GM23338 (cell line): ENCODE measurements around the gene POC1B. TPM values are rescaled to one million over a fixed set of nuclear protein-coding genes. Genes with fewer than 3 reads are reported as not detected.

ENCODE experiments used
- ATAC-seq: fragments of 200-7000 bp; cut with Tn5 transposase; 3 replicates; pipeline ENCODE4 v1.9.1; 2020
- DNase-seq: peaks from one replicate; pipeline ENCODE4 v3.0.0-alpha.2; 2015; ENCODE audit warnings: low spot score
- H2AFZ ChIP-seq: fragments of 200-600 bp; sonication (generic); 2 replicates; pipeline ENCODE4 v1.8.0; 2016; ENCODE audit warnings: antibody characterized with exemption, mild to moderate bottlenecking, moderate library complexity
- H3F3A ChIP-seq: fragments of 200-600 bp; sonication (generic); replicated peaks from 2 replicates; pipeline ENCODE4 v1.8.0; 2017; ENCODE audit warnings: antibody characterized with exemption, mixed run types, low read depth
- H3K27ac ChIP-seq: fragments of 200-600 bp; sonication (generic); 2 replicates; pipeline ENCODE4 v1.6.1; 2016; ENCODE audit warnings: low read depth
- H3K27me3 ChIP-seq: fragments of 200-600 bp; sonication (generic); 2 replicates; pipeline ENCODE4 v1.8.0; 2016; ENCODE audit warnings: mild to moderate bottlenecking, mixed run types, moderate library complexity; ENCODE audit not compliant: insufficient read depth
- H3K36me3 ChIP-seq: fragments of 200-600 bp; sonication (generic); 2 replicates; pipeline ENCODE4 v1.8.0; 2016; ENCODE audit warnings: mild to moderate bottlenecking; ENCODE audit not compliant: insufficient read depth
- H3K4me1 ChIP-seq: fragments of 200-600 bp; sonication (generic); 2 replicates; pipeline ENCODE4 v1.8.0; 2016; ENCODE audit warnings: mild to moderate bottlenecking, moderate library complexity; ENCODE audit not compliant: insufficient read depth
- H3K4me2 ChIP-seq: fragments of 200-600 bp; sonication (generic); 2 replicates; pipeline ENCODE4 v1.7.1; 2017; ENCODE audit warnings: mixed run types
- H3K4me3 ChIP-seq: fragments of 200-600 bp; sonication (generic); 2 replicates; pipeline ENCODE4 v1.6.1; 2016; ENCODE audit warnings: mixed run types
- H3K79me2 ChIP-seq: fragments of 200-600 bp; sonication (generic); replicated peaks from 2 replicates; pipeline ENCODE4 v1.8.0; 2017; ENCODE audit warnings: mild to moderate bottlenecking; ENCODE audit not compliant: insufficient read depth
- H3K9me2 ChIP-seq: fragments of 200-600 bp; sonication (generic); 2 replicates; pipeline ENCODE4 v1.8.0; 2017; ENCODE audit not compliant: insufficient read depth
- H4K20me1 ChIP-seq: fragments of 200-600 bp; sonication (generic); replicated peaks from 2 replicates; pipeline ENCODE4 v1.8.0; 2017; ENCODE audit warnings: mild to moderate bottlenecking; ENCODE audit not compliant: insufficient read depth
- H3K27ac Mint-ChIP-seq: 2 replicates; pipeline ENCODE4 v1.8.0; 2020; ENCODE audit warnings: inconsistent platforms, mild to moderate bottlenecking, moderate library complexity, mixed read lengths
- H3K27me3 Mint-ChIP-seq: 3 replicates; pipeline ENCODE4 v1.8.0; 2022; ENCODE audit warnings: low read depth, mild to moderate bottlenecking, moderate library complexity, mixed read lengths, inconsistent platforms; ENCODE audit not compliant: insufficient read depth, poor library complexity
- H3K36me3 Mint-ChIP-seq: 3 replicates; pipeline ENCODE4 v1.8.0; 2021; ENCODE audit warnings: low read depth, mild to moderate bottlenecking, inconsistent platforms, moderate library complexity, mixed read lengths
- H3K4me1 Mint-ChIP-seq: 3 replicates; pipeline ENCODE4 v1.8.0; 2020; ENCODE audit warnings: mild to moderate bottlenecking, inconsistent platforms, mixed read lengths
- H3K4me3 Mint-ChIP-seq: 3 replicates; pipeline ENCODE4 v1.8.0; 2021; ENCODE audit warnings: moderate library complexity, mild to moderate bottlenecking, inconsistent platforms, mixed read lengths
- H3K9me3 Mint-ChIP-seq: 3 replicates; pipeline ENCODE4 v1.8.0; 2020; ENCODE audit warnings: moderate library complexity, mild to moderate bottlenecking, inconsistent platforms, mixed read lengths
- CREB1 ChIP-seq: fragments of 250-450 bp; sonication (Bioruptor Pico); IDR thresholded peaks from 2 replicates; pipeline ENCODE4 v1.5.0; 2020; ENCODE audit warnings: low read depth, mild to moderate bottlenecking, moderate library complexity
- EZH2 ChIP-seq: fragments of 200-600 bp; sonication (generic); IDR thresholded peaks from one replicate; pipeline ENCODE4 v1.8.0; 2017; ENCODE audit warnings: antibody characterized with exemption, mild to moderate bottlenecking, low read depth; ENCODE audit not compliant: unreplicated experiment
- EZH2phosphoT487 ChIP-seq: fragments of 200-600 bp; sonication (generic); IDR thresholded peaks from one replicate; pipeline ENCODE4 v1.8.1; 2018; ENCODE audit warnings: antibody characterized with exemption; ENCODE audit not compliant: unreplicated experiment
- JUNB ChIP-seq: IDR thresholded peaks from one replicate; pipeline ENCODE4 v1.6.1; 2016; ENCODE audit warnings: antibody characterized with exemption; ENCODE audit not compliant: unreplicated experiment
- NANOG ChIP-seq: IDR thresholded peaks from 2 replicates; pipeline ENCODE4 v1.6.1; 2016; ENCODE audit warnings: antibody characterized with exemption, borderline replicate concordance
- POLR2AphosphoS5 ChIP-seq: IDR thresholded peaks from 2 replicates; pipeline ENCODE4 v1.6.1; 2016; ENCODE audit warnings: antibody characterized with exemption, low read depth
- STAT1 ChIP-seq: IDR thresholded peaks from one replicate; pipeline ENCODE4 v1.6.1; 2016; ENCODE audit warnings: antibody characterized with exemption; ENCODE audit not compliant: unreplicated experiment
- ZNF114 ChIP-seq: fragments of 250-450 bp; sonication (Bioruptor Pico); IDR thresholded peaks from 2 replicates; pipeline ENCODE4 v1.5.0; 2020; ENCODE audit warnings: mild to moderate bottlenecking, moderate library complexity
- ZNF331 ChIP-seq: fragments of 250-450 bp; sonication (Bioruptor Pico); IDR thresholded peaks from 2 replicates; pipeline ENCODE4 v1.5.0; 2020; ENCODE audit warnings: low read depth, mild to moderate bottlenecking, moderate library complexity
- polyA plus RNA-seq: library from polyadenylated mRNA; unstranded; fragments of >200 nt; fragmentation: Nextera tagmentation; extraction: Ambion mirVana; gene quantifications from 2 replicates; pipeline ENCODE4 v1.2.1, GENCODE V29; 2016
- total RNA-seq: library from RNA; depleted of rRNA; stranded (reverse); fragments of >200 nt; shearing (Covaris generic); gene quantifications from 2 replicates; pipeline ENCODE4 v1.2.3, GENCODE V29; 2014
- TF ChIP-seq, protein P1 (sequence below): IDR thresholded peaks from 2 replicates; pipeline ENCODE4 v1.6.1; 2016; ENCODE audit warnings: antibody characterized with exemption
- TF ChIP-seq, protein P2 (sequence below), 2 experiments: fragments of 200-600 bp in 1 of 2; sonication (generic) in 1 of 2; conservative IDR thresholded peaks; 2 replicates each; pipeline versions ENCODE4 v1.5.1 to v1.6.1; 2016 to 2017; ENCODE audit warnings: antibody characterized with exemption in 2 of 2, low read depth in 2 of 2, mild to moderate bottlenecking in 2 of 2, moderate library complexity in 1 of 2
- TF ChIP-seq, protein P3 (sequence below): fragments of 250-450 bp; sonication (Bioruptor Pico); IDR thresholded peaks from 2 replicates; pipeline ENCODE4 v1.5.0; 2020; ENCODE audit warnings: mild to moderate bottlenecking, moderate library complexity
- TF ChIP-seq, protein P4 (sequence below): IDR thresholded peaks from one replicate; pipeline ENCODE4 v1.6.1; 2018; ENCODE audit warnings: antibody characterized with exemption; ENCODE audit not compliant: unreplicated experiment

POC1B gene
- total and polyA plus RNA-seq, 2 experiments from 2014 or later: 11.8 to 17.5 TPM

DNA sequence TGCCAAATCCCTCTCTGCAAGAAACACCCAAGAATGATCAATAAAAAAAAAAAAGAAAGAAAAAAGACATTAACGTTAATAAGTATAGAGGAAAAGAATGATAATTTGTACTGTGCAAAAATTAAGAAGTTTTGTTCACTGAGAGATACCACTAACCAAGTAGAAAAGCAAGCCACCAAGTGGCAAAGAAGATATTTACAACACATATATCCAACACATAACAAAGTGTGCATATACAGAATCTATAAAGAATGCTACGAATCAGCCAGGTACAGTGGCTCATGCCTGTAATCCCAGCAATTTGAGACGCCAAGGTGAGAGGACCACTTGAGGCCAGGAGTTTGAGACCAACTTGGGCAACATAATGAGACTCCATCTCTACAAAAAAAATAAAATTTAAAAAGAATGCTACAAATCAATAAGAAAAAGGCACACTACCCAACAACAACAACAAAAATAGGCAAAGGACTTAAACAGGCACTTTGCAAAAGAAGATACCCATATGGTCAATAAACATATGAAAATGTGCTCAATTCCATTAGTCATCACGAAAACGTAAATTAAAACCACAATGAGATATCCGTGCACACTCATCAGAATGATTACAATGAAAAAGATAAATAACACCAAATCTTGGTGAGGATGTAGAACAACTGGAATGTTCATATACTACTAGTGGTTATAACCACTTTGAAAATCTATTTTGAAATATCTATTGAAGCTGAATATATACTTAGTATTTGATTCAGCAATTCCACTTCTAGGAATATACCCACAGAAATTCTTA is 21.1 kb downstream of the POC1B start:
- Mint-ChIP-seq H3K27ac (no peak overlapping the region), H3K9me3 (no peaks in the 10 kb centered on the region; the same call in 2 of the 3 replicates), H3K36me3 (no peaks in the 10 kb centered on the region; the same call in 2 of the 3 replicates), H3K4me3 (no peak overlapping the region), H3K4me1 (no peaks in the 10 kb centered on the region), H3K27me3 (no peaks in the 10 kb centered on the region)
- ATAC-seq: no peak
- Histone ChIP-seq H3K4me3 (no peak overlapping the region), H3K9me2 (no peaks in the 10 kb centered on the region), H3K4me1 (no peaks in the 10 kb centered on the region), H3K4me2 (no peak overlapping the region), H3K27me3 (no peaks in the 10 kb centered on the region), H2AFZ (no peak overlapping the region), H3F3A (no peaks in the 10 kb centered on the region), H4K20me1 (no peaks in the 10 kb centered on the region), H3K36me3 (no peaks in the 10 kb centered on the region), H3K79me2 (no peaks in the 10 kb centered on the region), H3K27ac (no peak overlapping the region)
- TF ChIP-seq ZNF331: no peak
- TF ChIP-seq POLR2AphosphoS5: no peak
- no peak for TF ChIP-seq CREB1 (CRISPR knock-in tag)
- TF ChIP-seq, protein P1, sequence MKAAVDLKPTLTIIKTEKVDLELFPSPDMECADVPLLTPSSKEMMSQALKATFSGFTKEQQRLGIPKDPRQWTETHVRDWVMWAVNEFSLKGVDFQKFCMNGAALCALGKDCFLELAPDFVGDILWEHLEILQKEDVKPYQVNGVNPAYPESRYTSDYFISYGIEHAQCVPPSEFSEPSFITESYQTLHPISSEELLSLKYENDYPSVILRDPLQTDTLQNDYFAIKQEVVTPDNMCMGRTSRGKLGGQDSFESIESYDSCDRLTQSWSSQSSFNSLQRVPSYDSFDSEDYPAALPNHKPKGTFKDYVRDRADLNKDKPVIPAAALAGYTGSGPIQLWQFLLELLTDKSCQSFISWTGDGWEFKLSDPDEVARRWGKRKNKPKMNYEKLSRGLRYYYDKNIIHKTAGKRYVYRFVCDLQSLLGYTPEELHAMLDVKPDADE: no peak
- TF ChIP-seq, protein P2, sequence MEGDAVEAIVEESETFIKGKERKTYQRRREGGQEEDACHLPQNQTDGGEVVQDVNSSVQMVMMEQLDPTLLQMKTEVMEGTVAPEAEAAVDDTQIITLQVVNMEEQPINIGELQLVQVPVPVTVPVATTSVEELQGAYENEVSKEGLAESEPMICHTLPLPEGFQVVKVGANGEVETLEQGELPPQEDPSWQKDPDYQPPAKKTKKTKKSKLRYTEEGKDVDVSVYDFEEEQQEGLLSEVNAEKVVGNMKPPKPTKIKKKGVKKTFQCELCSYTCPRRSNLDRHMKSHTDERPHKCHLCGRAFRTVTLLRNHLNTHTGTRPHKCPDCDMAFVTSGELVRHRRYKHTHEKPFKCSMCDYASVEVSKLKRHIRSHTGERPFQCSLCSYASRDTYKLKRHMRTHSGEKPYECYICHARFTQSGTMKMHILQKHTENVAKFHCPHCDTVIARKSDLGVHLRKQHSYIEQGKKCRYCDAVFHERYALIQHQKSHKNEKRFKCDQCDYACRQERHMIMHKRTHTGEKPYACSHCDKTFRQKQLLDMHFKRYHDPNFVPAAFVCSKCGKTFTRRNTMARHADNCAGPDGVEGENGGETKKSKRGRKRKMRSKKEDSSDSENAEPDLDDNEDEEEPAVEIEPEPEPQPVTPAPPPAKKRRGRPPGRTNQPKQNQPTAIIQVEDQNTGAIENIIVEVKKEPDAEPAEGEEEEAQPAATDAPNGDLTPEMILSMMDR (conservative IDR thresholded peaks at IDR 0.05; ENCODE audit: low read depth in 2 of 2): no peak
- TF ChIP-seq JUNB: no peak
- TF ChIP-seq NANOG: no peak
- TF ChIP-seq, protein P3, sequence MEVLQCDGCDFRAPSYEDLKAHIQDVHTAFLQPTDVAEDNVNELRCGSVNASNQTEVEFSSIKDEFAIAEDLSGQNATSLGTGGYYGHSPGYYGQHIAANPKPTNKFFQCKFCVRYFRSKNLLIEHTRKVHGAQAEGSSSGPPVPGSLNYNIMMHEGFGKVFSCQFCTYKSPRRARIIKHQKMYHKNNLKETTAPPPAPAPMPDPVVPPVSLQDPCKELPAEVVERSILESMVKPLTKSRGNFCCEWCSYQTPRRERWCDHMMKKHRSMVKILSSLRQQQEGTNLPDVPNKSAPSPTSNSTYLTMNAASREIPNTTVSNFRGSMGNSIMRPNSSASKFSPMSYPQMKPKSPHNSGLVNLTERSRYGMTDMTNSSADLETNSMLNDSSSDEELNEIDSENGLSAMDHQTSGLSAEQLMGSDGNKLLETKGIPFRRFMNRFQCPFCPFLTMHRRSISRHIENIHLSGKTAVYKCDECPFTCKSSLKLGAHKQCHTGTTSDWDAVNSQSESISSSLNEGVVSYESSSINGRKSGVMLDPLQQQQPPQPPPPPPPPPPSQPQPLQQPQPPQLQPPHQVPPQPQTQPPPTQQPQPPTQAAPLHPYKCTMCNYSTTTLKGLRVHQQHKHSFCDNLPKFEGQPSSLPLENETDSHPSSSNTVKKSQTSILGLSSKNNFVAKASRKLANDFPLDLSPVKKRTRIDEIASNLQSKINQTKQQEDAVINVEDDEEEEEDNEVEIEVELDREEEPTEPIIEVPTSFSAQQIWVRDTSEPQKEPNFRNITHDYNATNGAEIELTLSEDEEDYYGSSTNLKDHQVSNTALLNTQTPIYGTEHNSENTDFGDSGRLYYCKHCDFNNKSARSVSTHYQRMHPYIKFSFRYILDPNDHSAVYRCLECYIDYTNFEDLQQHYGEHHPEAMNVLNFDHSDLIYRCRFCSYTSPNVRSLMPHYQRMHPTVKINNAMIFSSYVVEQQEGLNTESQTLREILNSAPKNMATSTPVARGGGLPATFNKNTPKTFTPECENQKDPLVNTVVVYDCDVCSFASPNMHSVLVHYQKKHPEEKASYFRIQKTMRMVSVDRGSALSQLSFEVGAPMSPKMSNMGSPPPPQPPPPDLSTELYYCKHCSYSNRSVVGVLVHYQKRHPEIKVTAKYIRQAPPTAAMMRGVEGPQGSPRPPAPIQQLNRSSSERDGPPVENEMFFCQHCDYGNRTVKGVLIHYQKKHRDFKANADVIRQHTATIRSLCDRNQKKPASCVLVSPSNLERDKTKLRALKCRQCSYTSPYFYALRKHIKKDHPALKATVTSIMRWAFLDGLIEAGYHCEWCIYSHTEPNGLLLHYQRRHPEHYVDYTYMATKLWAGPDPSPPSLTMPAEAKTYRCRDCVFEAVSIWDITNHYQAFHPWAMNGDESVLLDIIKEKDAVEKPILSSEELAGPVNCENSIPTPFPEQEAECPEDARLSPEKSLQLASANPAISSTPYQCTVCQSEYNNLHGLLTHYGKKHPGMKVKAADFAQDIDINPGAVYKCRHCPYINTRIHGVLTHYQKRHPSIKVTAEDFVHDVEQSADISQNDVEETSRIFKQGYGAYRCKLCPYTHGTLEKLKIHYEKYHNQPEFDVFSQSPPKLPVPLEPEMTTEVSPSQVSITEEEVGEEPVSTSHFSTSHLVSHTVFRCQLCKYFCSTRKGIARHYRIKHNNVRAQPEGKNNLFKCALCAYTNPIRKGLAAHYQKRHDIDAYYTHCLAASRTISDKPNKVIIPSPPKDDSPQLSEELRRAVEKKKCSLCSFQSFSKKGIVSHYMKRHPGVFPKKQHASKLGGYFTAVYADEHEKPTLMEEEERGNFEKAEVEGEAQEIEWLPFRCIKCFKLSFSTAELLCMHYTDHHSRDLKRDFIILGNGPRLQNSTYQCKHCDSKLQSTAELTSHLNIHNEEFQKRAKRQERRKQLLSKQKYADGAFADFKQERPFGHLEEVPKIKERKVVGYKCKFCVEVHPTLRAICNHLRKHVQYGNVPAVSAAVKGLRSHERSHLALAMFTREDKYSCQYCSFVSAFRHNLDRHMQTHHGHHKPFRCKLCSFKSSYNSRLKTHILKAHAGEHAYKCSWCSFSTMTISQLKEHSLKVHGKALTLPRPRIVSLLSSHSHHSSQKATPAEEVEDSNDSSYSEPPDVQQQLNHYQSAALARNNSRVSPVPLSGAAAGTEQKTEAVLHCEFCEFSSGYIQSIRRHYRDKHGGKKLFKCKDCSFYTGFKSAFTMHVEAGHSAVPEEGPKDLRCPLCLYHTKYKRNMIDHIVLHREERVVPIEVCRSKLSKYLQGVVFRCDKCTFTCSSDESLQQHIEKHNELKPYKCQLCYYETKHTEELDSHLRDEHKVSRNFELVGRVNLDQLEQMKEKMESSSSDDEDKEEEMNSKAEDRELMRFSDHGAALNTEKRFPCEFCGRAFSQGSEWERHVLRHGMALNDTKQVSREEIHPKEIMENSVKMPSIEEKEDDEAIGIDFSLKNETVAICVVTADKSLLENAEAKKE (CRISPR knock-in tag): no peak
- TF ChIP-seq ZNF114 (CRISPR knock-in tag): no peak
- no peak for TF ChIP-seq EZH2
- no peak for TF ChIP-seq STAT1
- TF ChIP-seq, protein P4, sequence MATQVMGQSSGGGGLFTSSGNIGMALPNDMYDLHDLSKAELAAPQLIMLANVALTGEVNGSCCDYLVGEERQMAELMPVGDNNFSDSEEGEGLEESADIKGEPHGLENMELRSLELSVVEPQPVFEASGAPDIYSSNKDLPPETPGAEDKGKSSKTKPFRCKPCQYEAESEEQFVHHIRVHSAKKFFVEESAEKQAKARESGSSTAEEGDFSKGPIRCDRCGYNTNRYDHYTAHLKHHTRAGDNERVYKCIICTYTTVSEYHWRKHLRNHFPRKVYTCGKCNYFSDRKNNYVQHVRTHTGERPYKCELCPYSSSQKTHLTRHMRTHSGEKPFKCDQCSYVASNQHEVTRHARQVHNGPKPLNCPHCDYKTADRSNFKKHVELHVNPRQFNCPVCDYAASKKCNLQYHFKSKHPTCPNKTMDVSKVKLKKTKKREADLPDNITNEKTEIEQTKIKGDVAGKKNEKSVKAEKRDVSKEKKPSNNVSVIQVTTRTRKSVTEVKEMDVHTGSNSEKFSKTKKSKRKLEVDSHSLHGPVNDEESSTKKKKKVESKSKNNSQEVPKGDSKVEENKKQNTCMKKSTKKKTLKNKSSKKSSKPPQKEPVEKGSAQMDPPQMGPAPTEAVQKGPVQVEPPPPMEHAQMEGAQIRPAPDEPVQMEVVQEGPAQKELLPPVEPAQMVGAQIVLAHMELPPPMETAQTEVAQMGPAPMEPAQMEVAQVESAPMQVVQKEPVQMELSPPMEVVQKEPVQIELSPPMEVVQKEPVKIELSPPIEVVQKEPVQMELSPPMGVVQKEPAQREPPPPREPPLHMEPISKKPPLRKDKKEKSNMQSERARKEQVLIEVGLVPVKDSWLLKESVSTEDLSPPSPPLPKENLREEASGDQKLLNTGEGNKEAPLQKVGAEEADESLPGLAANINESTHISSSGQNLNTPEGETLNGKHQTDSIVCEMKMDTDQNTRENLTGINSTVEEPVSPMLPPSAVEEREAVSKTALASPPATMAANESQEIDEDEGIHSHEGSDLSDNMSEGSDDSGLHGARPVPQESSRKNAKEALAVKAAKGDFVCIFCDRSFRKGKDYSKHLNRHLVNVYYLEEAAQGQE: no peak
- no peak for TF ChIP-seq EZH2phosphoT487
- no peak for DNase-seq
